ENCODE data around the gene WDR45B. TPM values are rescaled to one million over a fixed set of nuclear protein-coding genes. Genes with fewer than 3 reads are reported as not detected.

WDR45B gene
- polyA plus RNA-seq, 1 of the 3 experiments (the other 2 are of a cell fraction), result 171 TPM

- H3K79me2 ChIP-seq (ENCODE audit: insufficient read depth), result peaks cover 98% of the 10 kb centered on the region
- no peaks in the 10 kb centered on the region for H3K27me3 ChIP-seq (ENCODE audit: insufficient read depth)
- DNase-seq, result peak; percentile 20
- TF ChIP-seq USF1 (IDR thresholded peaks at IDR 0.05; ENCODE audit: borderline replicate concordance, low read depth), result no peak
- no peak for TF ChIP-seq CHD2 (IDR thresholded peaks at IDR 0.05; ENCODE audit: low read length, partially characterized antibody)
- TF ChIP-seq RXRA (IDR thresholded peaks at IDR 0.05; ENCODE audit: borderline replicate concordance, low read depth), result no peak
- TF ChIP-seq SMC3 (IDR thresholded peaks at IDR 0.05; ENCODE audit: low read depth, low read length), result no peak
- no peak for TF ChIP-seq POLR2AphosphoS5 (IDR thresholded peaks at IDR 0.05; ENCODE audit: low read depth, low read length)
- TF ChIP-seq EP300 (IDR thresholded peaks at IDR 0.05; ENCODE audit: borderline replicate concordance in 1 of 2, low read depth in 1 of 2, low read length in 1 of 2), result no peak
- no peak for TF ChIP-seq FOXM1 (IDR thresholded peaks at IDR 0.05; ENCODE audit: low read depth)
- no peak for TF ChIP-seq RAD21 (IDR thresholded peaks at IDR 0.05; ENCODE audit: low read length)
- no peak for TF ChIP-seq GATA2 (CRISPR knock-in tag; IDR thresholded peaks at IDR 0.05)
- no peak for TF ChIP-seq NRF1 (IDR thresholded peaks at IDR 0.05; ENCODE audit: low read depth, low read length)
- no peak for TF ChIP-seq YY1 (IDR thresholded peaks at IDR 0.05; ENCODE audit: low read depth)
- TF ChIP-seq NFIC (IDR thresholded peaks at IDR 0.05; ENCODE audit: borderline replicate concordance), result no peak
- no peak for TF ChIP-seq RFX5 (IDR thresholded peaks at IDR 0.05; ENCODE audit: low read length)
- no peak for TF ChIP-seq GABPA (IDR thresholded peaks at IDR 0.05; ENCODE audit: low read depth)
- no peak for TF ChIP-seq ELF1 (IDR thresholded peaks at IDR 0.05)
- no peak for TF ChIP-seq PBX3 (IDR thresholded peaks at IDR 0.05)
- POLR2A ChIA-PET, result no interaction called here
- no peak overlapping the region for H2AFZ ChIP-seq (ENCODE audit: low read depth)
- CTCF ChIA-PET, result interaction anchor here (1.5 to 4.2 kb wide), 3 partner anchors 12 to 15 kb away, joined by 3 to 26 read pairs (median 21); no protein-coding TSS in a partner anchor
- H3K27ac ChIP-seq (ENCODE audit: low read depth in 2 of 2, low read length in 1 of 2), result no peak overlapping the region
- H3K36me3 ChIP-seq (replicated peaks in 1 of 2; ENCODE audit: control insufficient read depth in 1 of 2, insufficient read depth in 2 of 2, low read length in 1 of 2), result peaks cover 36 to 40% of the 10 kb centered on the region in 2 experiments
- no peak overlapping the region for H3K4me3 ChIP-seq (ENCODE audit: low read depth in 2 of 2, low read length in 1 of 2)
- WGBS (ENCODE audit: low lambda C conversion rate), result 95% methylated on average over 18 of the region's 18 CpGs
- no peaks in the 10 kb centered on the region for H3F3A ChIP-seq (replicated peaks; ENCODE audit: insufficient read depth)
- H4K20me1 ChIP-seq (ENCODE audit: insufficient read depth), result peaks cover 62% of the 10 kb centered on the region
- no peak overlapping the region for H3K9ac ChIP-seq
- H3K9me3 ChIP-seq, result no peaks in the 10 kb centered on the region
- H3K4me2 ChIP-seq, result no peak overlapping the region
- H3K9me2 ChIP-seq, result no peaks in the 10 kb centered on the region
- no peaks in the 10 kb centered on the region; a peak in 2 of 4 replicates for H3K4me1 ChIP-seq (ENCODE audit: control insufficient read depth in 1 of 2, insufficient read depth in 2 of 2, low read depth in 1 of 2, low read length in 1 of 2)
Observed at GRCh38 chr17:82566129-82566960, 81.9 kb downstream of the WDR45B start.

DNA sequence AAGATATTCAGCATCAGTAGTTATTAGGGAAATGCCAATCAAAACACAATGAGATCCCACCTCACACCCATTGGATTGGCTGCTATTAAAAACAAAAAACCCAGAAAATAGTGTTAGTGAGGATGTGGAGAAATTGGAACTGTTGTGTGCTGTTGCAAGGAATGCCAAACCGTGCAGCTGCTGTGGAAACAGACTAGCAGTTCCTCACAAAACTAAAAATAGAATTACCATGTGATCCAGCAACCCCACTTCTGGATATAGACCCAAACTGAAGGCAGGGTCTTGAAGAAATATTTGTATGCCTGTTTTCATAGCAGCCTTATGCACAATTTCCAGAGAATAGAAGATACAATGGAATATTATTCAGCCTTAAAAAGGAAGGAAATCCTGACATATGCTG, 82.7 kb downstream of the WDR45B start:
- CTCF ChIA-PET, result interaction anchor here (4.0 kb wide), 1 partner anchor 11 kb away, joined by 21 read pairs; no protein-coding TSS in a partner anchor
- H2AFZ ChIP-seq (ENCODE audit: low read depth), result no peak overlapping the region
- H4K20me1 ChIP-seq (ENCODE audit: insufficient read depth), result peaks cover 63% of the 10 kb centered on the region
- H3K4me1 ChIP-seq (ENCODE audit: control insufficient read depth in 1 of 2, insufficient read depth in 2 of 2, low read depth in 1 of 2, low read length in 1 of 2), result peaks cover 0 to 5% of the 10 kb centered on the region in 2 experiments; a peak in 2 of 4 replicates
- no peaks in the 10 kb centered on the region for H3K9me2 ChIP-seq
- H3K9me3 ChIP-seq, result no peaks in the 10 kb centered on the region
- DNase-seq, result no peak
- no peak overlapping the region for H3K9ac ChIP-seq
- no peaks in the 10 kb centered on the region for H3F3A ChIP-seq (replicated peaks; ENCODE audit: insufficient read depth)
- H3K4me2 ChIP-seq, result no peak overlapping the region
- no peak overlapping the region for H3K27ac ChIP-seq (ENCODE audit: low read depth in 2 of 2, low read length in 1 of 2)
- peaks cover 32 to 35% of the 10 kb centered on the region in 2 experiments for H3K36me3 ChIP-seq (replicated peaks in 1 of 2; ENCODE audit: control insufficient read depth in 1 of 2, insufficient read depth in 2 of 2, low read length in 1 of 2)
- no peak overlapping the region for H3K4me3 ChIP-seq (ENCODE audit: low read depth in 2 of 2, low read length in 1 of 2)
- POLR2A ChIA-PET, result no interaction called here
- H3K79me2 ChIP-seq (ENCODE audit: insufficient read depth), result peaks cover 98% of the 10 kb centered on the region
- H3K27me3 ChIP-seq (ENCODE audit: insufficient read depth), result no peaks in the 10 kb centered on the region
- WGBS (ENCODE audit: low lambda C conversion rate), result 97% methylated on average over 1 of the region's 1 CpG
- TF ChIP-seq, protein P1, sequence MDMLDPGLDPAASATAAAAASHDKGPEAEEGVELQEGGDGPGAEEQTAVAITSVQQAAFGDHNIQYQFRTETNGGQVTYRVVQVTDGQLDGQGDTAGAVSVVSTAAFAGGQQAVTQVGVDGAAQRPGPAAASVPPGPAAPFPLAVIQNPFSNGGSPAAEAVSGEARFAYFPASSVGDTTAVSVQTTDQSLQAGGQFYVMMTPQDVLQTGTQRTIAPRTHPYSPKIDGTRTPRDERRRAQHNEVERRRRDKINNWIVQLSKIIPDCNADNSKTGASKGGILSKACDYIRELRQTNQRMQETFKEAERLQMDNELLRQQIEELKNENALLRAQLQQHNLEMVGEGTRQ (IDR thresholded peaks at IDR 0.05; ENCODE audit: borderline replicate concordance, low read depth, low read length), result no peak
- TF ChIP-seq, protein P2, sequence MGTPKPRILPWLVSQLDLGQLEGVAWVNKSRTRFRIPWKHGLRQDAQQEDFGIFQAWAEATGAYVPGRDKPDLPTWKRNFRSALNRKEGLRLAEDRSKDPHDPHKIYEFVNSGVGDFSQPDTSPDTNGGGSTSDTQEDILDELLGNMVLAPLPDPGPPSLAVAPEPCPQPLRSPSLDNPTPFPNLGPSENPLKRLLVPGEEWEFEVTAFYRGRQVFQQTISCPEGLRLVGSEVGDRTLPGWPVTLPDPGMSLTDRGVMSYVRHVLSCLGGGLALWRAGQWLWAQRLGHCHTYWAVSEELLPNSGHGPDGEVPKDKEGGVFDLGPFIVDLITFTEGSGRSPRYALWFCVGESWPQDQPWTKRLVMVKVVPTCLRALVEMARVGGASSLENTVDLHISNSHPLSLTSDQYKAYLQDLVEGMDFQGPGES (IDR thresholded peaks at IDR 0.05; ENCODE audit: low read depth, low read length), result no peak
- TF ChIP-seq YY1 (IDR thresholded peaks at IDR 0.05; ENCODE audit: low read depth) (no peak), MXI1 (IDR thresholded peaks at IDR 0.05; ENCODE audit: low read depth, low read length) (no peak), TEAD4 (IDR thresholded peaks at IDR 0.05; ENCODE audit: borderline replicate concordance, insufficient read depth) (no peak), CTCF (IDR thresholded peaks at IDR 0.05) (no peak), SMC3 (IDR thresholded peaks at IDR 0.05; ENCODE audit: low read depth, low read length) (no peak), TCF12 (IDR thresholded peaks at IDR 0.05) (no peak)

Data from SK-N-SH (cell line).